GM12878 (cell line): Measurements from ENCODE around the gene FILIP1L. TPM values are rescaled to one million over a fixed set of nuclear protein-coding genes. Genes with fewer than 3 reads are reported as not detected.
A peak's percentile ranks its signal among the peaks of the same experiment; 100 is the strongest.

Experiments used
- ATAC-seq: fragments of 200-7000 bp; cut with Tn5 transposase; 3 replicates; pipeline ENCODE4 v1.9.1; 2020; ENCODE audit warnings: mild to moderate bottlenecking, moderate library complexity
- BruUV-seq: library from RNA; stranded (reverse); fragments of 400-500 nt; replicated peaks from 2 replicates; lab custom pipeline; 2021; lab: Mats Ljungman, UMichigan
- CTCF ChIA-PET: fragments of 300-600 bp; sonication (Branson Sonifier 250); formaldehyde crosslinking; extraction: SDS; loops from one replicate; lab custom pipeline; 2021; ENCODE audit warnings: inconsistent platforms; lab: Yijun Ruan, JAX
- POLR2A ChIA-PET: fragments of 350-600 bp; formaldehyde crosslinking; extraction: SDS; loops from one replicate; lab custom pipeline; 2021; ENCODE audit warnings: inconsistent platforms; lab: Charles Lee
- RAD21 ChIA-PET: fragments of 300-600 bp; sonication (Branson Sonifier 250); formaldehyde crosslinking; loops from one replicate; lab custom pipeline; 2023; ENCODE audit warnings: antibody characterized with exemption; ENCODE audit not compliant: unreplicated experiment; lab: Charles Lee
- SMC1A ChIA-PET: fragments of 300-600 bp; sonication (Branson Sonifier 250); formaldehyde crosslinking; loops from one replicate; lab custom pipeline; 2023; ENCODE audit not compliant: unreplicated experiment, uncharacterized antibody; lab: Charles Lee
- DNase-seq: peaks from one replicate; pipeline ENCODE4 v3.0.0-alpha.2; 2011; ENCODE audit warnings: low read depth, low spot score
- FAIRE-seq: peaks from 3 replicates; lab custom pipeline; 2011; peaks lifted over from hg19 to GRCh38; lab: Jason Lieb, UNC
- H2AFZ ChIP-seq: 2 replicates; pipeline ENCODE4 v1.6.0; 2011; ENCODE audit warnings: low read depth, low read length, control low read depth; ENCODE audit not compliant: control insufficient read depth
- H3K27ac ChIP-seq: 2 replicates; pipeline ENCODE4 v1.5.1; 2011; ENCODE audit warnings: control low read depth; ENCODE audit not compliant: control insufficient read depth, insufficient read depth
- H3K27me3 ChIP-seq, 2 experiments: replicated peaks in 1 of 2; 2 replicates each; pipeline versions ENCODE4 v1.6.0 to v1.6.1; 2011; ENCODE audit warnings: low read length in 1 of 2; ENCODE audit not compliant: control insufficient read depth in 2 of 2, insufficient read depth in 2 of 2
- H3K36me3 ChIP-seq, 2 experiments: 2 replicates each; pipeline ENCODE4 v1.5.1; 2011; ENCODE audit warnings: low read length in 1 of 2; ENCODE audit not compliant: control insufficient read depth in 2 of 2, insufficient read depth in 2 of 2
- H3K4me1 ChIP-seq: 2 replicates; pipeline ENCODE4 v1.6.1; 2011; ENCODE audit warnings: mild to moderate bottlenecking, low read length, moderate library complexity, mixed read lengths; ENCODE audit not compliant: control insufficient read depth, insufficient read depth
- H3K4me2 ChIP-seq: 2 replicates; pipeline ENCODE4 v1.6.0; 2011; ENCODE audit warnings: control low read depth; ENCODE audit not compliant: control insufficient read depth, insufficient read depth
- H3K4me3 ChIP-seq: fragments of 200-600 bp; sonication (generic); 2 replicates; pipeline ENCODE4 v1.5.1; 2016
- H3K79me2 ChIP-seq: 2 replicates; pipeline ENCODE4 v1.6.0; 2011; ENCODE audit warnings: low read length; ENCODE audit not compliant: control insufficient read depth, insufficient read depth
- H3K9ac ChIP-seq: 2 replicates; pipeline ENCODE4 v1.8.0; 2011; ENCODE audit warnings: low read length, control low read depth, mixed read lengths; ENCODE audit not compliant: control insufficient read depth, insufficient read depth
- H3K9me3 ChIP-seq: replicated peaks from 3 replicates; pipeline ENCODE4 v1.5.1; 2011; ENCODE audit warnings: mild to moderate bottlenecking, low read length; ENCODE audit not compliant: control insufficient read depth, insufficient read depth
- H4K20me1 ChIP-seq: 2 replicates; pipeline ENCODE4 v1.6.0; 2011; ENCODE audit not compliant: control insufficient read depth, insufficient read depth
- ATF2 ChIP-seq: IDR thresholded peaks from 2 replicates; pipeline ENCODE4 v1.6.1; 2012; ENCODE audit warnings: low read length, inconsistent platforms
- ATF7 ChIP-seq: fragments of 450-650 bp; IDR thresholded peaks from 2 replicates; pipeline ENCODE4 v1.6.1; 2016; ENCODE audit warnings: low read depth, mild to moderate bottlenecking
- CBX5 ChIP-seq: sonication (generic); IDR thresholded peaks from 2 replicates; pipeline ENCODE4 v1.6.1; 2016; ENCODE audit warnings: low read depth, moderate library complexity, mild to moderate bottlenecking, inconsistent platforms
- HDGF ChIP-seq: fragments of 450-650 bp; IDR thresholded peaks from 2 replicates; pipeline ENCODE4 v1.6.1; 2016; ENCODE audit warnings: antibody characterized with exemption
- PKNOX1 ChIP-seq: fragments of 450-650 bp; IDR thresholded peaks from 2 replicates; pipeline ENCODE4 v1.6.1; 2016; ENCODE audit warnings: mild to moderate bottlenecking
- RCOR1 ChIP-seq: conservative IDR thresholded peaks from 2 replicates; pipeline ENCODE4 v1.6.1; 2012; ENCODE audit warnings: low read depth, low read length, improper control_type of control experiment
- SPI1 ChIP-seq: IDR thresholded peaks from 2 replicates; pipeline ENCODE4 v1.6.1; 2011; ENCODE audit warnings: low read depth, mild to moderate bottlenecking, low read length, moderate library complexity, borderline replicate concordance; ENCODE audit not compliant: insufficient read depth
- SREBF2 ChIP-seq: IDR thresholded peaks from 2 replicates; pipeline ENCODE4 v1.6.1; 2012; ENCODE audit warnings: mild to moderate bottlenecking, low read length
- STAT1 ChIP-seq: fragments of 450-650 bp; conservative IDR thresholded peaks from 2 replicates; pipeline ENCODE4 v1.6.1; 2014; ENCODE audit warnings: antibody characterized with exemption, mild to moderate bottlenecking
- STAT3 ChIP-seq: IDR thresholded peaks from 2 replicates; pipeline ENCODE4 v1.6.1; 2011; ENCODE audit warnings: low read depth, low read length, improper control_type of control experiment
- YBX1 ChIP-seq: fragments of 450-650 bp; IDR thresholded peaks from 2 replicates; pipeline ENCODE4 v1.6.1; 2016; ENCODE audit warnings: antibody characterized with exemption
- ZNF274 ChIP-seq: IDR thresholded peaks from one replicate; pipeline ENCODE4 v1.8.0; 2011; ENCODE audit not compliant: insufficient read length, insufficient read depth
- ZNF592 ChIP-seq: fragments of 450-650 bp; IDR thresholded peaks from 2 replicates; pipeline ENCODE4 v1.6.1; 2017; ENCODE audit warnings: mild to moderate bottlenecking, moderate library complexity
- WGBS: methylation state at CpG from one replicate; pipeline ENCODE4 v1.1.6; 2016; ENCODE audit warnings: low lambda C conversion rate; ENCODE audit not compliant: insufficient replicate concordance, insufficient coverage; ENCODE audit errors: missing lambda C conversion rate; 5-methylcytosine and 5-hydroxymethylcytosine counted together
- in situ Hi-C: fragments of 300-500 bp; cut with MboI; formaldehyde crosslinking; loops from 9 replicates; pipeline ENCODE4 v1.14.3; 2018; ENCODE audit warnings: mixed read lengths
- intact Hi-C: fragments of 100-400 bp; cut with micrococcal nuclease; formaldehyde crosslinking; loops from one replicate; pipeline ENCODE4 v1.14.2; 2022; ENCODE audit not compliant: unreplicated experiment
- polyA plus RNA-seq, 11 experiments: library from polyadenylated mRNA; depleted of rRNA in 4 of 11; unstranded in 6 of 11; stranded (reverse) in 5 of 11; fragments of >200 nt; fragmentation: Nextera tagmentation in 4 of 11; fragmentation: Illumina TruSeq in 1 of 11; extraction: Ambion mirVana in 4 of 11; extraction: Trizol in 1 of 11; gene quantifications; 1 replicate in 1 of 11; 2 replicates in 10 of 11; pipeline versions ENCODE4 v1.2.1 to v1.2.3, GENCODE V29; 2011 to 2016; ENCODE audit warnings: inconsistent platforms in 2 of 11, missing spikeins in 2 of 11, low read depth in 1 of 11
- total RNA-seq, 4 experiments: library from RNA; depleted of rRNA in 3 of 4; stranded (reverse); fragments of >200 nt in 3 of 4; fragmentation: Illumina TruSeq in 1 of 4; extraction: Trizol in 1 of 4; gene quantifications; 2 replicates each; pipeline versions ENCODE4 v1.2.1 to v1.2.3, GENCODE V29; 2013 to 2021
- TF ChIP-seq, protein P1 (sequence below): fragments of 450-650 bp; IDR thresholded peaks from 2 replicates; pipeline ENCODE4 v1.6.1; 2018; ENCODE audit warnings: borderline replicate concordance, mild to moderate bottlenecking; ENCODE audit not compliant: partially characterized antibody

FILIP1L gene
- total and polyA plus RNA-seq, 10 of the 15 experiments (the other 5 are each of a cell fraction or from before 2014, with no cell fraction given), result 0.24 to 6.1 (median 3.5) TPM

DNA sequence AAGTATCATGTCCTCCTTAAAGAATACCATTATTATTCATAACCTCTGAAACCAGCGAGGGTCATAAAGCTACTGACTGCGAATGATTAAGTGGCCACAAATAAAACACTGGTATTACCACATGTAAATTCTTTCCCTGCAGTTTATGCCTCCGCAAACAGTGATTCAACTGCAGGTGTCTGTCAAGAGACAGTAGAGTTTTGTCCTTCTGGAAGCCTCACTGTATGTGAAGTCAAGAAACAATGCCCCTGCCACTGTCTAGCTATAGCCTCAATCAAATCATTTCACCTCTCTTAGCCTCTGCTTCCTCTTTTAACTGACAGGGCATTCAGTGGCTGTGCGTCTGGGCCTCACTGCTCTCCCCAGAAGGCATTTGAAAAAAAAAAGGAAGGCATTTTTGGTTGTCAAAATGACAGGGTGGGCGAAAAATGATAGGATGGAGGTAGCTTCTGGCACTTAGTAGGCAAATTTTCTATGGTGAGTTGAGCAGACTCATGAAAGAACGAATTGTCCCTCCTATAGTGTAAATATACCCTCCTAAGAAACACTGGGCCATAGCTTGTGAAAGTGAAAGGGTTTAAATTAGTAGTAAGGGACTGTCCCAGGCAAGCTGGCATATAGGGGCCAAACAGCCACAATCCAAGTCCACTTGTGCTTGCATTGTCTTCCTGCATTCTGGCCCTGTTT is 66.7 kb downstream of the FILIP1L start:
- Histone ChIP-seq H3K79me2 (no peaks in the 10 kb centered on the region), H3K9me3 (no peaks in the 10 kb centered on the region), H3K4me2 (peak overlapping the region; percentile 65), H3K27ac (peak overlapping the region; percentile 21; the same call in 1 of the 2 replicates), H4K20me1 (no peaks in the 10 kb centered on the region), H3K36me3 (no peaks in the 10 kb centered on the region), H3K9ac (no peak overlapping the region), H3K4me1 (peaks cover 43% of the 10 kb centered on the region), H3K27me3 (no peaks in the 10 kb centered on the region), H2AFZ (no peak overlapping the region), H3K4me3 (peak overlapping the region; percentile 53)
- no TSS peak for BruUV-seq
- DNase-seq (peak; percentile 77), FAIRE-seq (peak; percentile 80), ATAC-seq (peak; percentile 93)
- ChIA-PET RAD21 (interaction anchor here (0.7 to 2.0 kb wide), 15 partner anchors 10 to 207 kb away, joined by 3 to 8 read pairs (median 3); no protein-coding TSS in a partner anchor), SMC1A (interaction anchor here (0.6 to 2.3 kb wide), 21 partner anchors 9 to 1157 kb away, joined by 3 to 11 read pairs (median 4); no protein-coding TSS in a partner anchor), CTCF (interaction anchor here (0.8 to 1.5 kb wide), 8 partner anchors 17 to 239 kb away, joined by 3 to 13 read pairs (median 3); no protein-coding TSS in a partner anchor), POLR2A (interaction anchor here (1.1 to 1.3 kb wide), 2 partner anchors 18 to 150 kb away, joined by 3 to 6 read pairs; no protein-coding TSS in a partner anchor)
- in situ Hi-C loops (no loop called here), intact Hi-C loops (loop anchor here (2.0 to 5.0 kb wide), 2 partner anchors 175 to 205 kb away; no protein-coding TSS in a partner anchor)
- 2% methylated on average over 6 of the region's 6 CpGs for WGBS
- no peak for TF ChIP-seq STAT1
- 0 out of 2 replicates have a peak, but pooled peaks have one; percentile 82 for TF ChIP-seq RCOR1
- peak; percentile 92 for TF ChIP-seq PKNOX1
- no peak for TF ChIP-seq HDGF
- TF ChIP-seq, protein P1, sequence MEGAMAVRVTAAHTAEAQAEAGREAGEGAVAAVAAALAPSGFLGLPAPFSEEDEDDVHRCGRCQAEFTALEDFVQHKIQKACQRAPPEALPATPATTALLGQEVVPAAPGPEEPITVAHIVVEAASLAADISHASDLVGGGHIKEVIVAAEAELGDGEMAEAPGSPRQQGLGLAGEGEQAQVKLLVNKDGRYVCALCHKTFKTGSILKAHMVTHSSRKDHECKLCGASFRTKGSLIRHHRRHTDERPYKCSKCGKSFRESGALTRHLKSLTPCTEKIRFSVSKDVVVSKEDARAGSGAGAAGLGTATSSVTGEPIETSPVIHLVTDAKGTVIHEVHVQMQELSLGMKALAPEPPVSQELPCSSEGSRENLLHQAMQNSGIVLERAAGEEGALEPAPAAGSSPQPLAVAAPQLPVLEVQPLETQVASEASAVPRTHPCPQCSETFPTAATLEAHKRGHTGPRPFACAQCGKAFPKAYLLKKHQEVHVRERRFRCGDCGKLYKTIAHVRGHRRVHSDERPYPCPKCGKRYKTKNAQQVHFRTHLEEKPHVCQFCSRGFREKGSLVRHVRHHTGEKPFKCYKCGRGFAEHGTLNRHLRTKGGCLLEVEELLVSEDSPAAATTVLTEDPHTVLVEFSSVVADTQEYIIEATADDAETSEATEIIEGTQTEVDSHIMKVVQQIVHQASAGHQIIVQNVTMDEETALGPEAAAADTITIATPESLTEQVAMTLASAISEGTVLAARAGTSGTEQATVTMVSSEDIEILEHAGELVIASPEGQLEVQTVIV, result no peak
- TF ChIP-seq SREBF2, result no peak
- peak; percentile 69 for TF ChIP-seq ATF2
- TF ChIP-seq STAT3, result peak; percentile 67; the same call in 1 of the 2 replicates
- no peak for TF ChIP-seq YBX1
- no peak for TF ChIP-seq ZNF592
- TF ChIP-seq CBX5, result no peak
- TF ChIP-seq ATF7, result peak; percentile 48; the same call in 1 of the 2 replicates
- peak; percentile 57; the same call in 1 of the 2 replicates for TF ChIP-seq SPI1
- no peak for TF ChIP-seq ZNF274
